Astrocyte of the cerebellum (primary cell): ENCODE results near the gene AGXT.

Experiments
- DNase-seq: peaks from one replicate; pipeline ENCODE4 v3.0.0-alpha.2; 2011; ENCODE audit warnings: low read depth
- H3K4me3 ChIP-seq: 2 replicates; pipeline ENCODE4 v1.5.1; 2011; ENCODE audit warnings: mild to moderate bottlenecking, low read depth, low read length, moderate library complexity
- in situ Hi-C: cut with HindIII; loops from 2 replicates; pipeline ENCODE4 v1.10.0; 2017; ENCODE audit warnings: low sequenced_read_pairs
- TF ChIP-seq, protein P1 (sequence below): IDR thresholded peaks from 2 replicates; pipeline ENCODE4 v1.5.1; 2012; ENCODE audit warnings: low read length, low read depth, moderate library complexity, mild to moderate bottlenecking; ENCODE audit errors: missing control alignments

The AGXT gene

GRCh38 chr2:240904216-240905175, 35.9 kb downstream of the AGXT start:
- TF ChIP-seq, protein P1, sequence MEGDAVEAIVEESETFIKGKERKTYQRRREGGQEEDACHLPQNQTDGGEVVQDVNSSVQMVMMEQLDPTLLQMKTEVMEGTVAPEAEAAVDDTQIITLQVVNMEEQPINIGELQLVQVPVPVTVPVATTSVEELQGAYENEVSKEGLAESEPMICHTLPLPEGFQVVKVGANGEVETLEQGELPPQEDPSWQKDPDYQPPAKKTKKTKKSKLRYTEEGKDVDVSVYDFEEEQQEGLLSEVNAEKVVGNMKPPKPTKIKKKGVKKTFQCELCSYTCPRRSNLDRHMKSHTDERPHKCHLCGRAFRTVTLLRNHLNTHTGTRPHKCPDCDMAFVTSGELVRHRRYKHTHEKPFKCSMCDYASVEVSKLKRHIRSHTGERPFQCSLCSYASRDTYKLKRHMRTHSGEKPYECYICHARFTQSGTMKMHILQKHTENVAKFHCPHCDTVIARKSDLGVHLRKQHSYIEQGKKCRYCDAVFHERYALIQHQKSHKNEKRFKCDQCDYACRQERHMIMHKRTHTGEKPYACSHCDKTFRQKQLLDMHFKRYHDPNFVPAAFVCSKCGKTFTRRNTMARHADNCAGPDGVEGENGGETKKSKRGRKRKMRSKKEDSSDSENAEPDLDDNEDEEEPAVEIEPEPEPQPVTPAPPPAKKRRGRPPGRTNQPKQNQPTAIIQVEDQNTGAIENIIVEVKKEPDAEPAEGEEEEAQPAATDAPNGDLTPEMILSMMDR, result no peak
- H3K4me3 ChIP-seq, result no peak overlapping the region
- in situ Hi-C loops, result no loop called here
- DNase-seq, result no peak

GRCh38 chr2:240905176-240905781, 36.7 kb downstream of the AGXT start:
- H3K4me3 ChIP-seq, result no peak overlapping the region
- no peak for DNase-seq
- in situ Hi-C loops, result no loop called here
- TF ChIP-seq, protein P1, result no peak

DNA sequence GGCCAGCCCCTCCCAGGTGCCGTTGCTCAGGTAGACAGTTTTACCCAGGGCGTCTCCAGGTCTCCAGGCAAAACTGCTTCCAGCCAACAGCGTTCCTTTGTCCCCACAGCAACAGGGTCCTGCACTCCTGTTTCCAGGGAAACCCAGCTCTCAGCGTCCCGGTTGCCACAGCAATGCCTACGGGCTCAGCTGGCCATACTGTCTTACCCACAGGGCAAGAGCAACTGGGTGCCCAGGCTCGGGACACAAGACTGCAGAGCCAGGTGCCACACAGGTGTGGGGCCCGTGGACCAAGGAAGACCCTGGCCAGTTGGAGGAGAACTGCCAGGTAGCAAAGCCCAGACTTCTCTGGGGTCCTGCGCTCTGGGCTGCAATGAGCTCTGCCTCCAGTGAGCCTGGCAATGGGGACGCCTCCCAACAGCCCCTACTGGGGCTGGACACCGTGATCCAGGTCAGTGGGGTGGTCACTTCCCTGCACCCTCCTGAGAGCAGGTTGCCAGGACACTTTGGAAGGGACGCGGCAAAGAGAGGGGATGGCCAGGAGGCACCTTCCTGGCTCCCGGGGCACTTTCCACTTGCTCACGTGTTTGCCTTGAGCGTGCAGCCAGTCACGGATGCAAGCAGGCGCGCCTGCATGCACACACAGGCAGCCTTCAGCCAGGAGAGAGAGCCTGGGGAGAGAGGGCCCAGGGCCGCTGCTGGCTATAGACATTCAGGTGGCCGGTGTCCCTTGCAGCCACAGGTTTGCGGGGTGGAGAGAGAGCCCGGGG, 37.7 kb downstream of the AGXT start, which contains the start of gene CROCC2:
CROCC2 (plus strand) TSS at position 196 of the 770 bp plus-strand sequence; CDS start at position 374, 178 bp downstream.
- in situ Hi-C loops, result no loop called here
- TF ChIP-seq, protein P1, result no peak
- no peak within 1 kb of the TSS for H3K4me3 ChIP-seq
- DNase-seq, result no peak

- in situ Hi-C loops, result no loop called here
- TF ChIP-seq, protein P1, result no peak
- no peak overlapping the region for H3K4me3 ChIP-seq
- no peak for DNase-seq
These were observed 38.4 kb downstream of the AGXT start for GRCh38 chr2:240906911-240907590.

DNA sequence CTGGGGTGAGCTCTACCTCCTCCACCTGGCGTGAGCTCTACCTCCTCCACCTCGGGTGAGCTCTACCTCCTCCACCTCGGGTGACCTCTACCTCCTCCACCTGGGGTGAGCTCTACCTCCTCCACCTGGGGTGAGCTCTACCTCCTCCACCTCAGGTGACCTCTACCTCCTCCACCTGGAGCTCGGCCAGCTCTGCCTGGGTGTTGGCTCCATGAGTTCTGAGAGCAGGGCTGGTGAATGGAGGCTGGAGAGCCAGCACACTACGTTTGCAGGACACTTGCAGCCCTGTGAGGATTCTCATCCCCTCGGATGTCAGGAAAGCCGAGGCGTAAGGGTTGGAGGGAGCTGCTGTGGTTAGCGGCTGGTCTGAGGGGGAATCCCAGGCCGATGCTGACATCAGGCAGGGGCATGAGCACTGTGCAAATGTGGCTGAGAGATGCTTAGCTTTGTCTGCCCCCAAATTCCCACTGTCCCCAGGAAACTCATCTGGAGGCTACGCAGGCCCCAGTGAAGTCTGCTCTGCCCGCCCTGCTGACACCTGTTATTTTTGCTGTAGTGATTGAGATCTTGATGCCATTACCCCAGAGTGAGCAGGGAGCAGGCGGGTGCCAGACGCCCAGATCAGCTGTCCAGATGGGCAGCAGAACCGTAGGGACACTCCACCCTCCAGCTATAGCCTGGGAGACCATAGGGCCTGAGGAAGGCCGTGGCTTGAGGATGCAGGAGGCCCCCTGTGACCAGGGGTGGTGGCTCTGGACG, 40.8 kb downstream of the AGXT start:
- no peak overlapping the region for H3K4me3 ChIP-seq
- in situ Hi-C loops, result no loop called here
- TF ChIP-seq, protein P1, result no peak
- DNase-seq, result no peak
